GM23338 (cell line): ENCODE measurements around the gene RBP5. TPM values are rescaled to one million over a fixed set of nuclear protein-coding genes. Genes with fewer than 3 reads are reported as not detected.

Source experiments
- ATAC-seq: fragments of 200-7000 bp; cut with Tn5 transposase; 3 replicates; pipeline ENCODE4 v1.9.1; 2020
- DNase-seq: peaks from one replicate; pipeline ENCODE4 v3.0.0-alpha.2; 2015; ENCODE audit warnings: low spot score
- H2AFZ ChIP-seq: fragments of 200-600 bp; sonication (generic); 2 replicates; pipeline ENCODE4 v1.8.0; 2016; ENCODE audit warnings: antibody characterized with exemption, mild to moderate bottlenecking, moderate library complexity
- H3F3A ChIP-seq: fragments of 200-600 bp; sonication (generic); replicated peaks from 2 replicates; pipeline ENCODE4 v1.8.0; 2017; ENCODE audit warnings: antibody characterized with exemption, mixed run types, low read depth
- H3K27ac ChIP-seq: fragments of 200-600 bp; sonication (generic); 2 replicates; pipeline ENCODE4 v1.6.1; 2016; ENCODE audit warnings: low read depth
- H3K27me3 ChIP-seq: fragments of 200-600 bp; sonication (generic); 2 replicates; pipeline ENCODE4 v1.8.0; 2016; ENCODE audit warnings: mild to moderate bottlenecking, mixed run types, moderate library complexity; ENCODE audit not compliant: insufficient read depth
- H3K36me3 ChIP-seq: fragments of 200-600 bp; sonication (generic); 2 replicates; pipeline ENCODE4 v1.8.0; 2016; ENCODE audit warnings: mild to moderate bottlenecking; ENCODE audit not compliant: insufficient read depth
- H3K4me1 ChIP-seq: fragments of 200-600 bp; sonication (generic); 2 replicates; pipeline ENCODE4 v1.8.0; 2016; ENCODE audit warnings: mild to moderate bottlenecking, moderate library complexity; ENCODE audit not compliant: insufficient read depth
- H3K4me2 ChIP-seq: fragments of 200-600 bp; sonication (generic); 2 replicates; pipeline ENCODE4 v1.7.1; 2017; ENCODE audit warnings: mixed run types
- H3K4me3 ChIP-seq: fragments of 200-600 bp; sonication (generic); 2 replicates; pipeline ENCODE4 v1.6.1; 2016; ENCODE audit warnings: mixed run types
- H3K79me2 ChIP-seq: fragments of 200-600 bp; sonication (generic); replicated peaks from 2 replicates; pipeline ENCODE4 v1.8.0; 2017; ENCODE audit warnings: mild to moderate bottlenecking; ENCODE audit not compliant: insufficient read depth
- H3K9me2 ChIP-seq: fragments of 200-600 bp; sonication (generic); 2 replicates; pipeline ENCODE4 v1.8.0; 2017; ENCODE audit not compliant: insufficient read depth
- H4K20me1 ChIP-seq: fragments of 200-600 bp; sonication (generic); replicated peaks from 2 replicates; pipeline ENCODE4 v1.8.0; 2017; ENCODE audit warnings: mild to moderate bottlenecking; ENCODE audit not compliant: insufficient read depth
- H3K27ac Mint-ChIP-seq: 2 replicates; pipeline ENCODE4 v1.8.0; 2020; ENCODE audit warnings: inconsistent platforms, mild to moderate bottlenecking, moderate library complexity, mixed read lengths
- H3K27me3 Mint-ChIP-seq: 3 replicates; pipeline ENCODE4 v1.8.0; 2022; ENCODE audit warnings: low read depth, mild to moderate bottlenecking, moderate library complexity, mixed read lengths, inconsistent platforms; ENCODE audit not compliant: insufficient read depth, poor library complexity
- H3K36me3 Mint-ChIP-seq: 3 replicates; pipeline ENCODE4 v1.8.0; 2021; ENCODE audit warnings: low read depth, mild to moderate bottlenecking, inconsistent platforms, moderate library complexity, mixed read lengths
- H3K4me1 Mint-ChIP-seq: 3 replicates; pipeline ENCODE4 v1.8.0; 2020; ENCODE audit warnings: mild to moderate bottlenecking, inconsistent platforms, mixed read lengths
- H3K4me3 Mint-ChIP-seq: 3 replicates; pipeline ENCODE4 v1.8.0; 2021; ENCODE audit warnings: moderate library complexity, mild to moderate bottlenecking, inconsistent platforms, mixed read lengths
- H3K9me3 Mint-ChIP-seq: 3 replicates; pipeline ENCODE4 v1.8.0; 2020; ENCODE audit warnings: moderate library complexity, mild to moderate bottlenecking, inconsistent platforms, mixed read lengths
- EZH2 ChIP-seq: fragments of 200-600 bp; sonication (generic); IDR thresholded peaks from one replicate; pipeline ENCODE4 v1.8.0; 2017; ENCODE audit warnings: antibody characterized with exemption, mild to moderate bottlenecking, low read depth; ENCODE audit not compliant: unreplicated experiment
- JUNB ChIP-seq: IDR thresholded peaks from one replicate; pipeline ENCODE4 v1.6.1; 2016; ENCODE audit warnings: antibody characterized with exemption; ENCODE audit not compliant: unreplicated experiment
- NANOG ChIP-seq: IDR thresholded peaks from 2 replicates; pipeline ENCODE4 v1.6.1; 2016; ENCODE audit warnings: antibody characterized with exemption, borderline replicate concordance
- STAT1 ChIP-seq: IDR thresholded peaks from one replicate; pipeline ENCODE4 v1.6.1; 2016; ENCODE audit warnings: antibody characterized with exemption; ENCODE audit not compliant: unreplicated experiment
- ZNF114 ChIP-seq: fragments of 250-450 bp; sonication (Bioruptor Pico); IDR thresholded peaks from 2 replicates; pipeline ENCODE4 v1.5.0; 2020; ENCODE audit warnings: mild to moderate bottlenecking, moderate library complexity
- polyA plus RNA-seq: library from polyadenylated mRNA; unstranded; fragments of >200 nt; fragmentation: Nextera tagmentation; extraction: Ambion mirVana; gene quantifications from 2 replicates; pipeline ENCODE4 v1.2.1, GENCODE V29; 2016
- total RNA-seq: library from RNA; depleted of rRNA; stranded (reverse); fragments of >200 nt; shearing (Covaris generic); gene quantifications from 2 replicates; pipeline ENCODE4 v1.2.3, GENCODE V29; 2014
- TF ChIP-seq, protein P1 (sequence below): IDR thresholded peaks from one replicate; pipeline ENCODE4 v1.6.1; 2018; ENCODE audit warnings: antibody characterized with exemption; ENCODE audit not compliant: unreplicated experiment
- TF ChIP-seq, protein P2 (sequence below): IDR thresholded peaks from 2 replicates; pipeline ENCODE4 v1.6.1; 2016; ENCODE audit warnings: antibody characterized with exemption
- TF ChIP-seq, protein P3 (sequence below), 2 experiments: fragments of 200-600 bp in 1 of 2; sonication (generic) in 1 of 2; conservative IDR thresholded peaks; 2 replicates each; pipeline versions ENCODE4 v1.5.1 to v1.6.1; 2016 to 2017; ENCODE audit warnings: antibody characterized with exemption in 2 of 2, low read depth in 2 of 2, mild to moderate bottlenecking in 2 of 2, moderate library complexity in 1 of 2

Gene RBP5
- total and polyA plus RNA-seq, 2 experiments from 2014 or later: 1.2 to 3.0 TPM

DNA sequence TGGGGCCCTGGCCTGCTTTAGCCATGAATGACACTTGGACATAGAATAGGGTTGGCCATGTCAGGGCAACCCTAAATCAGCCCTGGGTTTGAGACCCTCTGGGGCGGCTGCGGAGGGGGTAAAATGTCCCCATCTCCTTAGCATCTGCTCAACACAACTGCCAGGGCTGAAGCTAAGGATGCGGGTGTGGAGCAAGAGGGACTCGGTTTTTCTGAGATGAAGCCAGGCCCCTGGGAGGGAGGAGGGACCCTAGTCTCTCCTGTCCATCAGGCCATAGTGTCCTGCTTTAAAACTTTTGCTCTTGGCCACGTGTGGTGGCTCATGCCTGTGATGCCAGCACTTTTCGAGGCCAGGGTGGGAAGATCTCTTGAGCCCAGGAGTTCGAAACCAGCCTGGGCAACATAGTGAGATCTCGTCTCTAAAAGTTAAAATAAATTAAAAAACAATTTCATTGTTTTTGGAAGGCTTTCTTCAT, 35.7 kb downstream of the RBP5 start:
- H3F3A ChIP-seq: no peaks in the 10 kb centered on the region
- Mint-ChIP-seq H3K36me3 (peaks cover 6% of the 10 kb centered on the region), H3K27ac (no peak overlapping the region), H3K4me1 (peaks cover 32% of the 10 kb centered on the region), H3K4me3 (no peak overlapping the region; the same call in 2 of the 3 replicates), H3K27me3 (peaks cover 18% of the 10 kb centered on the region), H3K9me3 (no peaks in the 10 kb centered on the region)
- H2AFZ ChIP-seq: no peak overlapping the region
- ATAC-seq (no peak), DNase-seq (no peak)
- no peaks in the 10 kb centered on the region for H3K79me2 ChIP-seq
- H3K9me2 ChIP-seq: 0 out of 2 replicates have a peak, but pooled peaks cover 3% of the 10 kb centered on the region
- peaks cover 20% of the 10 kb centered on the region for H3K4me1 ChIP-seq
- H3K27ac ChIP-seq: no peak overlapping the region
- H3K4me3 ChIP-seq: no peak overlapping the region
- H3K27me3 ChIP-seq: no peaks in the 10 kb centered on the region
- TF ChIP-seq NANOG: no peak
- H4K20me1 ChIP-seq: no peaks in the 10 kb centered on the region
- H3K4me2 ChIP-seq: no peak overlapping the region
- no peaks in the 10 kb centered on the region for H3K36me3 ChIP-seq

DNA sequence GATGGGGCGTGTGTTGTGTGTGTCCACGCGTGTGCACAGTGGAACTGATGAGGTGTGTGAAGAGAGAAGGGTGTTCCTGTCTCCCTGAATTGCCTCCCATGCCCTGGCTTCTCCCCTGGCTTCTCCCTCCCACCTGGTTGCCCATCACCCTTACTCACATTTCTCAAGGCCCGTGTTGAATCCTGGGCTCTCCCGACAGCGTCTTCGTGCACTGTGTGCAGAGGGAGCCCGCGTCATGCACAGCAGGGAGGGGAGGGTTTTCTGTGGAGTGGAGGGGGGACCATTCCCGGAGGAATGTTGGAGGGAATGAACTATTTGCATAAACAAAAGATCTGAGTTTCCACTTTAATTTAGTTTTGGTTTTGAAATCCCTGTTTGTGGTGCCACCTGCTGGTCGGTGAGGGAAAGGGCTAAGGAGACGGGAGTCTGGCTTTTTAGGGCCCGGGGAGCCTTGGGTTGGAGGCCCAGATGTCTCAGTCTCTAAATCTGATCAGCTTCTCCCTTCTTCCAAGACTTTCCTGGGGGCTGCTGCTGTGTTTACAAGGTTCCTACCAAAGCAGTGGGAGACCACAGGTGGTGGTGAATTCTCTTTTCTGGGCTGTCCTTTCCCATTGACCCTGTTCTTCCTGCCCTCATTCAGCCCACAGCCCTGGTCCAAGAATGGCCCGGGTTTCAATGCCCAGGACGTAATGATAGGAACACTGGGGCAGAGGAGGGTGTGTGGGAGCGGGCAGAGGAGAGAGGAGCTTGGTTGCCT, 36.3 kb downstream of the RBP5 start, which contains the start of gene C1R:
Gene C1R, minus strand, starts transcription at position 217 of the 757 bp plus-strand sequence. Its CDS starts 57 bp downstream, at position 160.
- Histone ChIP-seq H3K9me2 (0 out of 2 replicates have a peak, but pooled peaks cover 3% of the 10 kb centered on the region), H3K27me3 (no peaks in the 10 kb centered on the region), H3K36me3 (no peaks in the 10 kb centered on the region), H3K79me2 (no peaks in the 10 kb centered on the region), H2AFZ (peak within 1 kb of the TSS; percentile 98), H3K4me1 (peaks cover 20% of the 10 kb centered on the region), H4K20me1 (no peaks in the 10 kb centered on the region), H3K4me3 (peak within 1 kb of the TSS; percentile 57), H3K27ac (no peak within 1 kb of the TSS; the same call in 1 of the 2 replicates), H3K4me2 (peak within 1 kb of the TSS; percentile 87), H3F3A (no peaks in the 10 kb centered on the region)
- Mint-ChIP-seq H3K27ac (no peak within 1 kb of the TSS), H3K4me1 (peaks cover 32% of the 10 kb centered on the region), H3K36me3 (peaks cover 2% of the 10 kb centered on the region; the same call in 1 of the 3 replicates), H3K4me3 (peak within 1 kb of the TSS; percentile 53), H3K27me3 (peaks cover 18% of the 10 kb centered on the region), H3K9me3 (no peaks in the 10 kb centered on the region)
- ATAC-seq (peak; percentile 54), DNase-seq (peak; percentile 84)
- TF ChIP-seq, protein P1, sequence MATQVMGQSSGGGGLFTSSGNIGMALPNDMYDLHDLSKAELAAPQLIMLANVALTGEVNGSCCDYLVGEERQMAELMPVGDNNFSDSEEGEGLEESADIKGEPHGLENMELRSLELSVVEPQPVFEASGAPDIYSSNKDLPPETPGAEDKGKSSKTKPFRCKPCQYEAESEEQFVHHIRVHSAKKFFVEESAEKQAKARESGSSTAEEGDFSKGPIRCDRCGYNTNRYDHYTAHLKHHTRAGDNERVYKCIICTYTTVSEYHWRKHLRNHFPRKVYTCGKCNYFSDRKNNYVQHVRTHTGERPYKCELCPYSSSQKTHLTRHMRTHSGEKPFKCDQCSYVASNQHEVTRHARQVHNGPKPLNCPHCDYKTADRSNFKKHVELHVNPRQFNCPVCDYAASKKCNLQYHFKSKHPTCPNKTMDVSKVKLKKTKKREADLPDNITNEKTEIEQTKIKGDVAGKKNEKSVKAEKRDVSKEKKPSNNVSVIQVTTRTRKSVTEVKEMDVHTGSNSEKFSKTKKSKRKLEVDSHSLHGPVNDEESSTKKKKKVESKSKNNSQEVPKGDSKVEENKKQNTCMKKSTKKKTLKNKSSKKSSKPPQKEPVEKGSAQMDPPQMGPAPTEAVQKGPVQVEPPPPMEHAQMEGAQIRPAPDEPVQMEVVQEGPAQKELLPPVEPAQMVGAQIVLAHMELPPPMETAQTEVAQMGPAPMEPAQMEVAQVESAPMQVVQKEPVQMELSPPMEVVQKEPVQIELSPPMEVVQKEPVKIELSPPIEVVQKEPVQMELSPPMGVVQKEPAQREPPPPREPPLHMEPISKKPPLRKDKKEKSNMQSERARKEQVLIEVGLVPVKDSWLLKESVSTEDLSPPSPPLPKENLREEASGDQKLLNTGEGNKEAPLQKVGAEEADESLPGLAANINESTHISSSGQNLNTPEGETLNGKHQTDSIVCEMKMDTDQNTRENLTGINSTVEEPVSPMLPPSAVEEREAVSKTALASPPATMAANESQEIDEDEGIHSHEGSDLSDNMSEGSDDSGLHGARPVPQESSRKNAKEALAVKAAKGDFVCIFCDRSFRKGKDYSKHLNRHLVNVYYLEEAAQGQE: no peak
- TF ChIP-seq STAT1 (no peak), EZH2 (no peak), JUNB (no peak), ZNF114 (CRISPR knock-in tag) (no peak)
- TF ChIP-seq, protein P2, sequence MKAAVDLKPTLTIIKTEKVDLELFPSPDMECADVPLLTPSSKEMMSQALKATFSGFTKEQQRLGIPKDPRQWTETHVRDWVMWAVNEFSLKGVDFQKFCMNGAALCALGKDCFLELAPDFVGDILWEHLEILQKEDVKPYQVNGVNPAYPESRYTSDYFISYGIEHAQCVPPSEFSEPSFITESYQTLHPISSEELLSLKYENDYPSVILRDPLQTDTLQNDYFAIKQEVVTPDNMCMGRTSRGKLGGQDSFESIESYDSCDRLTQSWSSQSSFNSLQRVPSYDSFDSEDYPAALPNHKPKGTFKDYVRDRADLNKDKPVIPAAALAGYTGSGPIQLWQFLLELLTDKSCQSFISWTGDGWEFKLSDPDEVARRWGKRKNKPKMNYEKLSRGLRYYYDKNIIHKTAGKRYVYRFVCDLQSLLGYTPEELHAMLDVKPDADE: no peak
- TF ChIP-seq, protein P3, sequence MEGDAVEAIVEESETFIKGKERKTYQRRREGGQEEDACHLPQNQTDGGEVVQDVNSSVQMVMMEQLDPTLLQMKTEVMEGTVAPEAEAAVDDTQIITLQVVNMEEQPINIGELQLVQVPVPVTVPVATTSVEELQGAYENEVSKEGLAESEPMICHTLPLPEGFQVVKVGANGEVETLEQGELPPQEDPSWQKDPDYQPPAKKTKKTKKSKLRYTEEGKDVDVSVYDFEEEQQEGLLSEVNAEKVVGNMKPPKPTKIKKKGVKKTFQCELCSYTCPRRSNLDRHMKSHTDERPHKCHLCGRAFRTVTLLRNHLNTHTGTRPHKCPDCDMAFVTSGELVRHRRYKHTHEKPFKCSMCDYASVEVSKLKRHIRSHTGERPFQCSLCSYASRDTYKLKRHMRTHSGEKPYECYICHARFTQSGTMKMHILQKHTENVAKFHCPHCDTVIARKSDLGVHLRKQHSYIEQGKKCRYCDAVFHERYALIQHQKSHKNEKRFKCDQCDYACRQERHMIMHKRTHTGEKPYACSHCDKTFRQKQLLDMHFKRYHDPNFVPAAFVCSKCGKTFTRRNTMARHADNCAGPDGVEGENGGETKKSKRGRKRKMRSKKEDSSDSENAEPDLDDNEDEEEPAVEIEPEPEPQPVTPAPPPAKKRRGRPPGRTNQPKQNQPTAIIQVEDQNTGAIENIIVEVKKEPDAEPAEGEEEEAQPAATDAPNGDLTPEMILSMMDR (conservative IDR thresholded peaks at IDR 0.05; ENCODE audit: low read depth in 2 of 2): peak; percentile 88 to 96
